ENCODE results near the gene RAD21L1.
"Not testable (repeated sequence)": the region's sequence is repeated elsewhere in the genome, so short reads cannot be mapped to it uniquely, and the experiment has no call there.

The RAD21L1 gene

DNA sequence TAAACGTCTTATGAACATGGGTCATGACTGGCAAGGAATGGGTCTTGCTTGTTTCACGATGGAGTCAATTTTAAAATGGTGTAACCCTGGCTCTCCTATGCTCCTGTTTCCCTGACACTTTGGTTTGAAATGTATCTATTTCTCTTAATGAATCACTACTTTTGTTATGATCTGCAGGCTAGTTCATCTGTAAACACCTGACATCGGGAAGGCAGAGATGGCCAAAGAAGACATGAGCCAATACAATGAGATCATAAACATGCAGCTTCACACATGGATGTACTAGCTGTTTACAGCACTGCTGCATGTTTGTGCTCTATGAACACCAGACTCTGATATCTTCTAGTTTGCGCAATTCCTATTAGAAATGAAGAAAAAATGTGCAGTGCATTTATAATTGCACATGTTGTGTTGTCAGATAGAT, 11.0 kb upstream of the RAD21L1 start:
- TF ChIP-seq CTCF (IDR thresholded peaks at IDR 0.05; ENCODE audit: low read depth, low read length), result no peak
- no peak for DNase-seq (ENCODE audit: extremely low read depth, low read depth)

GRCh38 chr20:1215386-1216170, 10.3 kb upstream of the RAD21L1 start:
- DNase-seq (ENCODE audit: extremely low read depth, low read depth), result no peak
- no peak for TF ChIP-seq CTCF (IDR thresholded peaks at IDR 0.05; ENCODE audit: low read depth, low read length)

- DNase-seq (ENCODE audit: extremely low read depth, low read depth), result not testable (repeated sequence)
Observed at GRCh38 chr20:1216527-1217427, 9.1 kb upstream of the RAD21L1 start.

GRCh38 chr20:1222750-1223149, 3.1 kb upstream of the RAD21L1 start:
- not testable (repeated sequence) for DNase-seq (ENCODE audit: extremely low read depth, low read depth)

DNA sequence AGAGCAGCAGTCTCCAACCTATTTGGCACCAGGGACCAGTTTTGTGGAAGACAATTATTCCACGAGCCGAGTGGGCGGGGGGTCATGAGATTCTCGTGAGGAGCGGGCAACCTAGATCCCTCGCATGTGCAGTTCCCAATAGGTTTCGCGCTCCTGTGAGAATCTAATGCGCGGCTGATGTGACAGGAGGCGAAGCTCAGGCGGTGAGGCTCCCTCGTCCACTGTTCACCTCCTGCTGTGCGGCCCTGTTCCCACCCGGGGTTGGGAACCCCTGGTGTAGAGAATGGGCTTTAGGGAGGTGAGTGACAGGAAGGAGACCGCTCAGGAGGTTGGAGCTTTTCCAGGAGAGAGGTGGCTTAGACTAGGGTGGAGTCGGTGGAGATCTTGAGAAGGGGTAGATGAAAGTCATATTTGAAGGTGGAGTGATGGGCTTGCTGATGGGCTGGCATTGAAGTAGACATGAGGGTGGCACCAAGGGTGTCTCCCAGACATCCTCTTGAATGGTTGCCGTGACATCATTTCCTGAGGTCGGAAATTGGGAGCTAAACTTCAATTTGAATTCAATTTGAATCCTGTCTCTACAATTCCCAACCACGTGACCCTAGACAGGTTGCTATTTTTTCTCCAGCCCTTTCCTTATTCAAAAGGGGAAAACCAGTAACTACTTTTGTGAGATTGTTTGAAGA, 1.5 kb upstream of the RAD21L1 start:
- no peak for DNase-seq (ENCODE audit: extremely low read depth, low read depth)
- no peak for TF ChIP-seq CTCF (IDR thresholded peaks at IDR 0.05; ENCODE audit: low read depth, low read length)

DNA sequence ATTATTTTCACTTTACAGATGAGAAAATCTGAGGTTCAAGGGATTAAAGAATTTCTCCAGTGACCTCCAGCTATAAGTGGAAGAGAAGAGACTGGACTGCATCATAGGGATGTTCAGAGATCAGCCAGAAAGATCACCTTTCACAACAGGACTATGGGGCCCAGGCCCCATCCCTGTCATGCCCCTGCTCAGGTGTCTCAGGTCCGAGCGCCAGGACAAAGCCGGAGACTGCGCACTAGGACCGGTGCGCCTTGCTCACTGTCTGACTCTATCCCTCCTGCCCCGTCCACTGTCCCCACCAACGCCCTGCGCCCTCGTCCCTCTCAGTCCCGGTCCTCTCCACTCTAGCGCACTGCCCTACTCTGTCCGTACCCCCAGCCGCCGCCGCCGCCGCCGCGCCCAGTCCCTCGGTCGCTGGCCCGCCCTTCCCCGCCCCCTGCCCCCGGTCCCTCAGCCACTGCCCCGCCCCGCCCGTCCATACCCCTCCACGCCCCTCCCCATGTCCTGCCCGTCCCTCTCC, 521 bp upstream of the RAD21L1 start:
- DNase-seq (ENCODE audit: extremely low read depth, low read depth), result no peak
- TF ChIP-seq CTCF (IDR thresholded peaks at IDR 0.05; ENCODE audit: low read depth, low read length), result no peak

- no peak for TF ChIP-seq CTCF (IDR thresholded peaks at IDR 0.05; ENCODE audit: low read depth, low read length)
- DNase-seq (ENCODE audit: extremely low read depth, low read depth), result no peak
Observed at GRCh38 chr20:1229541-1229940, 3.7 kb downstream of the RAD21L1 start.

All from AG09319 (cell line).